GM19328 (cell line): Measurements from ENCODE around the gene HERPUD2.
A peak's percentile ranks its signal among the peaks of the same experiment; 100 is the strongest.
"Not testable (repeated sequence)": the region's sequence is repeated elsewhere in the genome, so short reads cannot be mapped to it uniquely, and the experiment has no call there.

Experiments used
- ATAC-seq: cut with Tn5 transposase; IDR thresholded peaks from one replicate; pipeline ENCODE4 v1.9.1; 2021; ENCODE audit warnings: mild to moderate bottlenecking, moderate library complexity; ENCODE audit not compliant: unreplicated experiment

Gene HERPUD2

DNA sequence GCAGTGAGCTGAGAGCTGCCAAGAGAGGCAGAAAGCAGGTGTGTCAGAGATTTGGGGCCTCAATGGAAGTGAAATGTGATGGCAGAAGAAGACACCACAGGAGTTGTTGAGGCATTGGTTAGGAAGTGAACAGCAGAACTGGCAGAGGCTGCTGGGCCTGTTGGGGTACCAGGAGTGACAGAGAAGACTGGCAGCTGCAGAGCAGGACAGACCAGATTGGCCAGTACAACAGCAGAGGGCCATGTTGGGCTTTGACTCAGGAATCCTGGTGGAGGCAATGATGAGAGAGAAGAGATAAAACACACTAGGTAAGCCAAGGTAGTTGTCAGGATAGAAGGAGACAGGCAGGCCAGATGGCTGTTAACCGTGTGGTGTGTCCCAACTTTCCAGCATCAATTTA lies 19.9 kb upstream of the HERPUD2 start:
- ATAC-seq = no peak

GRCh38 chr7:35714407-35714806 lies 19.5 kb upstream of the HERPUD2 start:
- no peak for ATAC-seq

DNA sequence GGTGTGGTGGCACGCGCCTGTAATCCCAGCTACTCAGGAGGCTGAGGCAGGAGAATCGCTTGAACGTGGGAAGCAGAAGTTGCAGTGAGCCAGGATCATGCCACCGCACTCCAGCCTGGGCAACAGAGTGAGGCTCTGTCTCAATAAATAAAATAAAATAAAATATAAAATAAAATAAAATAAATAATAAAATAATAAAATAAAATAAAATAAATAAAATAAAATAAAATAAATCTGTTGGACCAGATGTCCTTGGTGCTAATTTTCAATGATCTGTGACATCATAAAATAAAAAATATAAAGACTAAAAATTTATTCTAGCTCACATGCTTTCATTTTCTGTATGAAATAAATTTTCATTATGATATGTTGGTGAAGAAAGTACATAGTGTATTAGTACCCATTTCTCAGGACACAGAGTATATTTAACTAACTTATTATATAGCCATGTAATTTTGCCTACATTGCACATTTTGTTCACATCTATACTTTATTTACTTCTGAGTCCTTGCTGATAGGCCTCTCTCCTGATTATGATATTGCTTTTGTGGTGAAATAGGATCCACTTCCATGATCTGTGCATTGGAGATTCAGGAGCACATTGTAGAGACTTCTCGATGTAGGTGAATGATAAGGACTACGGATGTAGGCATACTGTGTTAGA lies 17.8 kb upstream of the HERPUD2 start:
- ATAC-seq = no peak

GRCh38 chr7:35707422-35707821 lies 12.5 kb upstream of the HERPUD2 start:
- no peak for ATAC-seq

GRCh38 chr7:35705932-35706461 lies 11.1 kb upstream of the HERPUD2 start:
- no peak for ATAC-seq

DNA sequence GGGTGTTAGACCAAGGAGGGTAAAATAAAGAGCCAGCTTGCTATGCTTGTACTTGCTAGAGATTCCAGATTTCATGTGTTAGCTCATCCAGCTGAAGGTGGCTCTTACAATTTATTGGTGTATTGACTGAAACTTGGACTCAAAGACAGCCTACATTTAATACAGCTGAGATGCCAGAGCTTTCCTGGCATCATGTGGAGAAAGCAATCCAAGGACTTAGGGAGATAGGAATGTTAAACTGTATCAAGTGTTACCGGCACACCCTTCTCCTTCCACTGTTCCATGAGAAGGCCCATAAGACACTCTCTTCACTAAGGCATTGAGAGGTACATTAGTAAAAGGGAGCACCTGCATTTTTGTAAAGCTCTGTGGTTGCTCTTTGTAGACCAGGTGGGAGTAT lies 9.3 kb upstream of the HERPUD2 start:
- ATAC-seq = no peak

GRCh38 chr7:35702541-35702940 lies 7.6 kb upstream of the HERPUD2 start:
- ATAC-seq = no peak

DNA sequence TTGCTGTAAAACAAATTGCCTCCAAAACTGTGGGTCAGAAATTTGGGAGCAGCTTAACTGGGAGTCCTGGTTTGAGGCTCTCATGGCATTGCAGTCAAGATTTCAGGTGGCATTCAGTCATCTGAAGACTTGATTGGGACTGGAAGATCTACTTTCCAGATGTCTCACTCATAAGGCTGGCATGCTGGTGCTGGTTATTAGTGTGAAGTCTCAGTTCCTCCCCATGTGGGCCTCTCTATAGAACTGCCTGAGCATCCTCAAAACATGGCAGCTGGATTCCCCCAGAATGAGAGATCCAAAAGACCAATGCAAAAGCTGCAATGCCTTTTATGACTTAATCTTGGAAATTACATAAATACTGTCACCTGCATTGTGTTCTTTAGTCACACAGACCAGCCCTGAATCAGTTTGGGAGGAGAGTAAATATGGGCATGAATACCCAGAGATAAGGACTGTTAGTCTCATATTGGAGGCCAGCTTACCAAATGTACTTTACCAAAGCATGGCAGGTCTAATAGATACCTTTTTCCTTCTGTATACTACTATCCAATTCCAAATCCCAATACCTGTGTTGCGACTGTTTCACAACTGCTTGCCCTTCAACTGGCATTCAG lies 6.5 kb upstream of the HERPUD2 start:
- peak; percentile 61 for ATAC-seq

GRCh38 chr7:35700865-35701264 lies 5.9 kb upstream of the HERPUD2 start:
- no peak for ATAC-seq

GRCh38 chr7:35700333-35700732 lies 5.4 kb upstream of the HERPUD2 start:
- ATAC-seq = no peak

DNA sequence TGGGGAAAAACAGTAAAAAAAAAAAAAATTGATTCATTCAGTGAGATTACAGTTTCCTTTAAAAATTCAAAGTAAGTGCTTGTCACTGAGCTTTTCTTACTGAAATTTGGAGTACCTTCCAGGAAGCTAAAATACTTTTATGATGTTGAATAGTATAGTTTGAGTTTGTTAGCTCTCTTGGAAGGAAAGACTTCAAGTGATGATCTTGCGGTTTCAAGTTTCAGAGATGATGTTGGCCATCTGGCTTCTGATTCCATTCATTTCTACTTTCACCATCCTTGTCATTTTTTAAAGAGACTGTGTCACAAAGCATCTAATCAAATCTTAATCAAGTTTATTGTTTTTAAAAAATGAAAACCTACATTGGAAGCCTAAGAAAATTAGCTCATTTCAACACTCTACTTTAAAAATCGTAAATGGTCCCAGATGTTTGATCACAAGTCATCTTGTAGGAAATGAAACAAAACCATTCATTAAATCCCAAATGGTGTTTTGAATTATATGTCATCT lies 4.9 kb upstream of the HERPUD2 start:
- no peak for ATAC-seq

- ATAC-seq = not testable (repeated sequence)
Observed at GRCh38 chr7:35698382-35698781, 3.4 kb upstream of the HERPUD2 start.

- no peak for ATAC-seq
Observed at GRCh38 chr7:35697414-35698175, 2.7 kb upstream of the HERPUD2 start.

DNA sequence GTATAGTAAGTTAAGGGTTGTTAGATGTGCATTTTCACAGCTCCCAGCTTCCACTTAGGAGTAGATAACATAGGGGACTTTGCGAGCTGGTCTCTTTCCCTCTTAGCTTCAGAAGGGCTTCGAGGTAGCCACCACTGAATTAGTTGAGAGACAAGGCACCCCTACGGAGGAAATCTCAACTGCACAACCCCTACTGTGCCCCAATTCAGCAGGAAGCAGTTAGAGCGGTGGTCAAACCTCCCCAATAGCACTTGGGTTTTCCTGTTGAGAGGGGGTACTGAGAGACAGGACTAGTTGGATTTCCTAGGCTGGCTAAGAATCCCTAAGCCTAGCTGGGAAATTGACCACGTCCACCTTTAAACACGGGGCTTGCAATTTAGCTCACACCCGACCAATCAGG lies 1.1 kb upstream of the HERPUD2 start:
- no peak for ATAC-seq

DNA sequence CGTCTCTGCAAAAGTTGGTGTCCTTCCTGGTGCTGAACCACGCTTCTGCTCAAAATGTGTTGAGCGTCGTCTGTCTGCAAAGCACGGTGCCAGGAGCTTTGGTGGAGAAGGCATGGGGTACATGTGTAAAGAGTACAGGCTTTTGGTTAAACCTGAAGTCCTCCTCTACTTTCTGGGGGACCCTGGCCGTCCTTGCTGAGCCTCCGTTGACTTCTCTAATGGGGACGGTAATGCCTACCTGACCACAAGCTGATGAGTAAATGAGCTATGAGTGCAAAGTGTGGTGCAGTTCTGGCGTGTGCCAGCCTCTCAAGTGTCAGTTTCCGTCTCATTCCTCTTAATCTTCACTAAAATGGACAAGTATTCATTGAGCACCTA lies 527 bp upstream of the HERPUD2 start:
- no peak for ATAC-seq

DNA sequence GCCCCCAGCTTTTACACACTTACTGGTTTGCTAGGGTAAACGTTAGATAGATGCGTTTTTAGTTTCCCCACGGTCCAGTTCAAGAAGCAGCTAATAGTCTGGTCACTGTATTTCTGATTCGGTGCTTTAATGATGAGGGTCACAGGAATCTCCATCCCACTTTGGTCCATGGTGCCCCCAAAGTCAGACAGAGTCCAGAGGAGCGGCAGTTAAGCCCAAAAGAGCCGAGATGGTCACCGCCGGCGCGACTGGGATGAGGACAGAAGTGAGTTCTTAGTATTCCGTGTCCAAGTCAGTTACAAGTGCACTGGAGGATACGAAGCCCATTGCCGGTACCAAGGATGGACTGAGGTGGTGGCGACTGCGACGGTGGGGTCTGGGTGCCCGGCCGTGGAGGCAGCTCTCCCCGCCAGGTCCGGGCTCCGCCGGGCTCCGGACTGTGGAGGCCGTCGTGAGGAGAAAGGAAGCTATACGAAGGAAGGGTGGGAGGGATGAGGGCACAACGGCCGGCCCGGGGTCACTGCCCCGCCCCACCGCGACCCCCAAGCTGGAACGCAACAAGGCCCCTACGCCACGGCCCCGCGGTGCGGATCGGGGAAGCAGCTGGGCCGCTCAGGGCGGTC lies 663 bp downstream of the HERPUD2 start:
- peak; percentile 1 for ATAC-seq

GRCh38 chr7:35691827-35692307 lies 3.1 kb downstream of the HERPUD2 start:
- ATAC-seq = no peak

GRCh38 chr7:35691366-35691765 lies 3.6 kb downstream of the HERPUD2 start:
- no peak for ATAC-seq

GRCh38 chr7:35690614-35691013 lies 4.3 kb downstream of the HERPUD2 start:
- not testable (repeated sequence) for ATAC-seq

- no peak for ATAC-seq
Observed at GRCh38 chr7:35685781-35686180, 9.2 kb downstream of the HERPUD2 start.
